Fibroblast of pulmonary artery (primary cell): ENCODE measurements around the gene TEX44.

Source experiments
- DNase-seq: peaks from one replicate; pipeline ENCODE4 v3.0.0-alpha.2; 2010; ENCODE audit warnings: low read depth
- H3K4me3 ChIP-seq: replicated peaks from 2 replicates; pipeline ENCODE4 v1.5.1; 2011; ENCODE audit warnings: low read depth, mild to moderate bottlenecking, control low read depth, low read length, moderate library complexity
- TF ChIP-seq, protein P1 (sequence below): IDR thresholded peaks from 2 replicates; pipeline ENCODE4 v1.5.1; 2011; ENCODE audit warnings: mild to moderate bottlenecking, control low read depth, low read length, inconsistent platforms; ENCODE audit errors: missing control alignments

TEX44 gene

DNA sequence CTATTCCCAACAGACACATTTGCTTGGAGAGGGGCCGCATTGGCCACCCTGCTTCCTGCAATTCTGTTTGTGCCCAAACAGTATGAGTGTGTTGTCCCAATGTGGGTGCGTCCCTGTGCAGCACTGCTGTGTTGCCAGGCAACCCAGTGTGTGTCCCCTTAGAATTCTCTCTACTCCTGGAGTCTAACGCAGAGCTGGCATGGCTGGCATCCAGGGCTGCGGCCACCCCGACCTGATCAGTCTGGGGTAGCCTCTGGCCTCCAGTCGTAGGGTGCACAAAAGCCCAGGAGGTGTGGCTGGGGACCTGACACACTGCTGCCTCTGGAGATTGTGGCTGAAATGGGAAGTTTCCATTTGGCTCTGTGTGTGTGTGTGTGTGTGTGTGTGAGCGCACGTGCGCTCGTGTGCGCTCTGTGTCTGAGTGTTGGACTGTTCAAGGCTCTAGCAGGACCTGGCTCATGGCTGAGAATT, 48.0 kb downstream of the TEX44 start:
- TF ChIP-seq, protein P1, sequence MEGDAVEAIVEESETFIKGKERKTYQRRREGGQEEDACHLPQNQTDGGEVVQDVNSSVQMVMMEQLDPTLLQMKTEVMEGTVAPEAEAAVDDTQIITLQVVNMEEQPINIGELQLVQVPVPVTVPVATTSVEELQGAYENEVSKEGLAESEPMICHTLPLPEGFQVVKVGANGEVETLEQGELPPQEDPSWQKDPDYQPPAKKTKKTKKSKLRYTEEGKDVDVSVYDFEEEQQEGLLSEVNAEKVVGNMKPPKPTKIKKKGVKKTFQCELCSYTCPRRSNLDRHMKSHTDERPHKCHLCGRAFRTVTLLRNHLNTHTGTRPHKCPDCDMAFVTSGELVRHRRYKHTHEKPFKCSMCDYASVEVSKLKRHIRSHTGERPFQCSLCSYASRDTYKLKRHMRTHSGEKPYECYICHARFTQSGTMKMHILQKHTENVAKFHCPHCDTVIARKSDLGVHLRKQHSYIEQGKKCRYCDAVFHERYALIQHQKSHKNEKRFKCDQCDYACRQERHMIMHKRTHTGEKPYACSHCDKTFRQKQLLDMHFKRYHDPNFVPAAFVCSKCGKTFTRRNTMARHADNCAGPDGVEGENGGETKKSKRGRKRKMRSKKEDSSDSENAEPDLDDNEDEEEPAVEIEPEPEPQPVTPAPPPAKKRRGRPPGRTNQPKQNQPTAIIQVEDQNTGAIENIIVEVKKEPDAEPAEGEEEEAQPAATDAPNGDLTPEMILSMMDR = no peak
- DNase-seq = peak; percentile 36
- no peak overlapping the region for H3K4me3 ChIP-seq

DNA sequence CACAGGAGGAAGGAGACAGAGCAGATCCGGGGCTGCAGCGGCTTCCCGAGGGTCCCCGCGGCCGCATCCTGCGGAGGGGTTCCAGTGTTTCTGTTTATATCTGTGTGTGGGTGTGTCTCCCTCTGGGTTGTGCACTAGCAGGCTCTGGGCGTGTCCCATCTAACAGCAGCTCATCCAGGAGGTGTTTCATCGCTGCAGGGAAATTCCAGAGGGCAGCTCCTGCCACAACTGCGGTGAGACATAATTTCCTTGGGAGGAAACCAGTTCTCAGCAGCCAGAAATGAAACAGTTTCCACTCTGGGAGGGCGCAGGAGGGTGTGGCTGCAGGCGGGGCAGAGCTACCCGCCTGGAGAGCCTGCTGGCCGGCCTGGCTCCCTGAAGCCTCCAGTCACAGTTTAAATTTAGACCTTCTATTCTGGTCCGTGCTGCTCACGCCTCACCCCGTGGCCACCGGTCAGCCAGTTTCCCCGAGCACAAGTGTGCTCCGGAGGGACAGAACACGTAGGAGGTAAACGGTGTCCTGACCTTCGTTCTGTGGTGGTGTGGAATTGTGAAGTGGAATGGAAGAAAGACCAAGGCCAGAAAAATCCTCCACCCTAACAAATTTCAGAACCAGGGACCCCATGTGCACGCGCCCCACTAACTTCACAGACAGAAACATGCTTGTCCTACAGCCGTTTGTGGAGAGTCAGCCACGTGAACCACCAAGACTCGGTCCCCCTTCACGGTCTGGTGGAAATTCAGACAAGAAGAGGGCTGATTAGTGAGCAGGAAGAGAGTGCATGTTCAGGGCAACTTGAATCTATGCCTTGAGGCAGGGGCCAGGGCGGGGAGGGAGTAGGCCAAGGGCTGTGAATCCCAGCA, 50.2 kb downstream of the TEX44 start:
- DNase-seq = peak; percentile 90
- no peak overlapping the region for H3K4me3 ChIP-seq
- TF ChIP-seq, protein P1 = no peak

DNA sequence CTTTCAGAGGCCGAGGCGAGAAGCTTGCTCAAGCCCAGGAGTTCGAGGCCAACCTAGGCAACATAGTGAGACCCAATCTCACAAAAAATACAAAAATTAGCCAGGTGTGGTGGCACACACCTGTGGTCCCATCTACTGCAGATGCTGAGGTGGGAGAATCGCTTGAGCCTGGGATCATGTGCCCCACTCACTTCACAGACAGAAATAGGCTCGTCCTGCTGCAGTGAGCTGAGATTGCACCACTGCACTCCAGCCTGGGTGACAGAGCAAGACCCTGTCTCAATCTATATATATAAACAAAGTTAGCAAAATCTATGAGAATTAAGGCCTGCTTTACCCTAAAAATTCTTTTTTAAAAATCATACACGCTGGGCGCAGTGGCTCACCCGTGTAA, 50.8 kb downstream of the TEX44 start:
- no peak overlapping the region for H3K4me3 ChIP-seq
- TF ChIP-seq, protein P1 = no peak
- no peak for DNase-seq
